Activated CD4-positive, alpha-beta T cell treated with anti-CD3 and anti-CD28 coated beads, Interleukin-2, amount 50 U/mL, for 16 hours (primary cell): ENCODE data around the gene FOXD4L1.
"Not testable (repeated sequence)": the region's sequence is repeated elsewhere in the genome, so short reads cannot be mapped to it uniquely, and the experiment has no call there.

Experiments used
- DNase-seq: peaks from one replicate; pipeline ENCODE4 v3.0.0-alpha.2; 2020

Gene FOXD4L1

DNA sequence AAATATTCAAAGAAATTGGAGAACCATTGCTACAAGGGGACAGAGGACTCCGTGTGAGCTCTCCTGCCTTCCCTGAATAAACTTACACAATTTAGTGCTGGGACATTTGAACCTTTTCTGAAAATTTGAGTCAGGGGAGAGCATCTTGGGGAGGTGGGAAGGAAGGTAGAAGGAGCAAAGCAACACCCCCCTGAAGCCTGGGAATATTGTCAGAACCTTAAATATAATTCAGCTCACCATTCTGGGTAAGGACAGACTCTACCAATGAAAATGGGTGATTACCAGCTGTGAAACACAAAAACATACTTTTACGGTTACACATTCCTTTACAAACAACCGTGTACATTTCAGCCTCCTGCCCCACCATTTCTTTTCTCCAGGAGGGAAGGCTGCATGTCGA, at the start of gene FOXD4L1:
Gene FOXD4L1 (plus strand): TSS at position 301 of the 400 bp plus-strand sequence. CDS start 592 bp downstream, outside the sequence.
- DNase-seq, result not testable (repeated sequence)

DNA sequence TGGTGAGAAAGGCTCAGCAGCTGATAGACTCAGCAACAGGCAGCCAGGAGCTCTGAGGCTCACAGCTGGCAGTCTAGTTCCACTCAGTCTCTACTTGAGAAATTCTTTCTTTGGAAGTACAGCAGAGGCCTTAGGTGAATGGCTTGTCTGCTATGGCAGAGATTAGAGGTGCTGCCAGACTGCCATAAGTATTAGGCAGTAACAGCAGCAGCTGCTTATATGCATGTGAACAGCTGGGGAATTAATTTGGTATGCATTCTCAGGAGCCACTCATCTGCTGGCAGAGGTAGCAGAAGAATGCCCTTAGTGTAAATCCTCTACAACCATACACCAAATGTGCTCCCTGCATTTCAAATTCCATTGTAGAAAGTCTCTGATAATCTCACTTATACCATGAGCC, 32.7 kb upstream of the FOXD4L1 start:
- DNase-seq, result not testable (repeated sequence)

DNA sequence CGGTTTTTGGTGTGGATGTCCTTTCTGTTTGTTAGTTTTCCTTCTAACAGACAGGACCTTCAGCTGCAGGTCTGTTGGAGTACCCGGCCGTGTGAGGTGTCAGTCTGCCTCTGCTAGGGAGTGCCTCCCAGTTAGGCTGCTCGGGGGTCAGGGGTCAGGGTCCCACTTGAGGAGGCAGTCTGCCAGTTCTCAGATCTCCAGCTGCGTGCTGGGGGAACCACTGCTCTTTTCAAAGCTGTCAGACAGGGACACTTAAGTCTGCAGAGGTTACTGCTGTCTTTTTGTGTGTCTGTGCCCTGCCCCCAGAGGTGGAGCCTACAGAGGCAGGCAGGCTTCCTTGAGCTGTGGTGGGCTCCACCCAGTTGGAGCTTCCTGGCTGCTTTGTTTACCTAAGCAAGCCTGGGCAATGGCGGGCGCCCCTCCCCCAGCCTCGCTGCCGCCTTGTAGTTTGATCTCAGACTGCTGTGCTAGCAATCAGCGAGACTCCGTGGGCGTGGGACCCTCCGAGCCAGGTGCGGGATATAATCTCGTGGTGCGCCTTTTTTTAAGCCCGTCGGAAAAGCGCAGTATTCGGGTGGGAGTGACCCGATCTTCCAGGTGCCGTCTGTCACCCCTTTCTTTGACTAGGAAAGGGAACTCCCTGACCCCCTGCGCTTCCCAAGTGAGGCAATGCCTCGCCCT, 21.6 kb upstream of the FOXD4L1 start:
- not testable (repeated sequence) for DNase-seq

DNA sequence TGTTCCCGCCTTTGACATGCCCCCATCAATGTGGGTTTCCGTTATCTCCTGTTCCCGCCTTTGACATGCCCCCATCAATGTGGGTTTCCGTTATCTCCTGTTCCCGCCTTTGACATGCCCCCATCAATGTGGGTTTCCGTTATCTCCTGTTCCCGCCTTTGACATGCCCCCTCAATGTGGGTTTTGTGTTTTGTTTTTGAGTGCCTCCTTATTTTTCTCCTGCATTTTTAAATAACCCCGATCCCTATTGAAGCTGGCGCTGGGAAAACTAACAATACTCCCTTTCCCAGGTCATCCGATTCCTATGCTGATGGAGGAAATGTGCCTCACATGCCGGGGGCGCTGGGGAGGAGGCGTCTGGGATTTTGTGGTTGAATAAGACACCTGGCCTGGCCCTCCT, 1.9 kb upstream of the FOXD4L1 start:
- not testable (repeated sequence) for DNase-seq

DNA sequence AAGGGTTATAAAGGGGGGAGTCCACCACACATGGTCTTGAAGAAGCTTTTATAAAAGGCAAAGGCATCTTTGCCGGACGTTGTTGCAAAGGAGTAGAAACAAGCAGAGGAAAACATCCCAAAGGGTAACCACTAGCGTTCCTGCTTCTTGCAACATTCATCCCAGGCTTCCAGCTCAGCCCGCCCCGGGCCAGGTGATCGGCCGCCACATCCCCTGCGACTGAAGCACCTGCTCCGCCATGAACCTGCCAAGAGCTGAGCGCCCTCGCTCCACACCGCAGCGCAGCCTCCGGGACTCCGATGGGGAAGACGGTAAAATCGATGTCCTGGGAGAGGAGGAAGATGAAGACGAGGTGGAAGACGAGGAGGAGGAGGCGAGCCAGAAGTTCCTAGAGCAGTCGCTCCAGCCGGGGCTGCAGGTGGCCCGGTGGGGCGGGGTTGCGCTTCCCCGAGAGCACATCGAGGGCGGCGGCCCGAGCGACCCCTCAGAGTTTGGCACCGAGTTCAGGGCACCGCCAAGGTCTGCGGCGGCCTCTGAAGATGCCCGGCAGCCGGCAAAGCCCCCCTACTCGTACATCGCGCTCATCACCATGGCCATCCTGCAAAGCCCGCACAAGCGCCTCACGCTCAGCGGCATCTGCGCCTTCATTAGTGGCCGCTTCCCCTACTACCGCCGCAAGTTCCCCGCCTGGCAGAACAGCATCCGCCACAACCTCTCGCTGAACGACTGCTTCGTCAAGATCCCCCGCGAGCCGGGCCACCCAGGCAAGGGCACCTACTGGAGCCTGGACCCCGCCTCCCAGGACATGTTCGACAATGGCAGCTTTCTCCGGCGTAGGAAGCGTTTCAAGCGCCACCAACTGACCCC, 787 bp downstream of the FOXD4L1 start:
- DNase-seq, result not testable (repeated sequence)

DNA sequence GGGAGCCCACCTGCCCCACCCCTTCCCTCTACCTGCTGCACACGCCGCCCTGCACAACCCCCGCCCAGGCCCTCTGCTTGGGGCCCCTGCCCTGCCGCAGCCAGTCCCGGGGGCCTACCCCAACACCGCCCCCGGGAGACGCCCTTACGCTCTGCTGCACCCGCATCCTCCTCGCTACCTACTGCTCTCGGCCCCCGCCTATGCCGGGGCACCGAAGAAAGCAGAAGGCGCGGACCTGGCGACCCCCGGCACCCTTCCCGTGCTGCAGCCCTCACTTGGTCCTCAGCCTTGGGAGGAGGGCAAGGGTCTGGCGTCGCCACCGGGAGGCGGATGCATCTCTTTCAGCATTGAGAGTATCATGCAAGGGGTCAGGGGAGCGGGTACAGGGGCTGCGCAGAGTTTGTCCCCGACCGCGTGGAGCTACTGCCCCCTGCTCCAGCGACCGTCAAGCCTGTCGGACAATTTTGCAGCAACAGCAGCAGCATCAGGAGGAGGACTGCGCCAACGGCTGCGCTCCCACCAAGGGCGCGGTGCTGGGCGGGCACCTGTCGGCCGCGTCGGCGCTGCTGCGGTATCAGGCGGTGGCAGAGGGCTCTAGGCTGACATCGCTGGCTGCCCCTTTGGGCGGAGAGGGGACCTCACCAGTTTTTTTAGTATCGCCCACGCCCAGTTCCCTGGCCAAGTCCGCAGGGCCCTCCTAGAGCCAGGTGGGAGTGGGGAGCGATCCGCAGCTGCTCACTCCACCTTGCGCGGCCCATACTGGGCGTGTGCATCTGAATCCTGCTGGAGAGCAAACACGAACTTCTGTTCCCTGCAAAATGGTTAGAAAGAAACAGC, 1.6 kb downstream of the FOXD4L1 start:
- not testable (repeated sequence) for DNase-seq

DNA sequence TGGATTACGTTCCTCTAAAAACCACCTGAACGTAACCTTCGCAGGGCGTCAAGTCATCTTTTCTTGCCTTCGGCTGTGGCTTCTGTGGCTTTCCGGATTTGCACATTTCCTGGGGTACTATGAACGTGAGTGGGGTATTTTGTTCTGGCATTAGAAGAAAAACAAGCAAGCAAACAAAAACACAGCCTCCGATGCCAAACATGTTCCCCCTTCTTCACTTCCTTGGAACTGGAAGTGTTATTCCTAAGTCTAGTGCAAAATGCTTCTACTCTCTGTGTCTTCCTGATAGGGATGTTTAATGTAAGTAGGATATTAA, 2.2 kb downstream of the FOXD4L1 start:
- not testable (repeated sequence) for DNase-seq

DNA sequence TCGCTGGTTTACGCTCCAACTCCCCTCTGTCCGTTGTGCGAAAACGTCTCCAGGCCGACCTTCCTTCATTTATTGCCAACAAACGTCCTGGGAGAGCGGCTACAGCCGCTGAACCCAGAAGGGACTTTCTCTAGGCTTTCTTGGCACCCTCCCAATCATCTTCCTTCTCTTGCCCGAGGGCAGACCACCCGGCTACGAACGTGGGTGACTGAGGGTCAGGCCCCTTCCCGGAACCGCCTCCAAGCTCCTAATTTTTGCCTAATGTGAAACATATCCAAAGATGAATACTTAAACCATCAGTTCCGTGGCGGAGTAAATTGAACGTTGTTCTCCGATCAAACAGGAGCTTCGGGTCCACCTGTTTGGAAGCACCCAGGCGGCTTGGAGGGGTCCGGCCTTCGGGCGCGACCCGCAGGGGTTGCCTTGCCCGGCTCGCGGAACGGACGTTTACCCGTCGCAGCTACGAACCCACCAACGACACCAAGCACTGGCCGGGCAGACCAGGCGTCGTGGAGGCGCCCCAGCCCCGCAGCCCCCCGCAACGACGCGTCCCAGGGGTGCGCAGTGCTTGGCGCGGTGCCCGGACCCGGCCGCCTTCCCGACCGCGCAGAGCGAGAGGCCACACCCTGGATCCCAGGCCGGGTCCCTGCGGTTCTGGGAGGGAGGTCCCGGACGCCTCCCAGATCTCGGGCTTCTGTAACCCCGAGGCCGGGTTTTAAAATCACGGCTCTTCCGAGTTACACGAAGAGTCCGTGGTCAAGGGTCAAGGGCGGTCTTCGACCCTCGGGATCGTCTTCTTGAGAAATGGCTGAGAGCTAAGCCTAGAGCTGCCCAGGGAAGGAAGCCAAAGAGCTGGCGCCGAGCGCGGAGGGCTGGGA, 4.0 kb downstream of the FOXD4L1 start:
- not testable (repeated sequence) for DNase-seq

DNA sequence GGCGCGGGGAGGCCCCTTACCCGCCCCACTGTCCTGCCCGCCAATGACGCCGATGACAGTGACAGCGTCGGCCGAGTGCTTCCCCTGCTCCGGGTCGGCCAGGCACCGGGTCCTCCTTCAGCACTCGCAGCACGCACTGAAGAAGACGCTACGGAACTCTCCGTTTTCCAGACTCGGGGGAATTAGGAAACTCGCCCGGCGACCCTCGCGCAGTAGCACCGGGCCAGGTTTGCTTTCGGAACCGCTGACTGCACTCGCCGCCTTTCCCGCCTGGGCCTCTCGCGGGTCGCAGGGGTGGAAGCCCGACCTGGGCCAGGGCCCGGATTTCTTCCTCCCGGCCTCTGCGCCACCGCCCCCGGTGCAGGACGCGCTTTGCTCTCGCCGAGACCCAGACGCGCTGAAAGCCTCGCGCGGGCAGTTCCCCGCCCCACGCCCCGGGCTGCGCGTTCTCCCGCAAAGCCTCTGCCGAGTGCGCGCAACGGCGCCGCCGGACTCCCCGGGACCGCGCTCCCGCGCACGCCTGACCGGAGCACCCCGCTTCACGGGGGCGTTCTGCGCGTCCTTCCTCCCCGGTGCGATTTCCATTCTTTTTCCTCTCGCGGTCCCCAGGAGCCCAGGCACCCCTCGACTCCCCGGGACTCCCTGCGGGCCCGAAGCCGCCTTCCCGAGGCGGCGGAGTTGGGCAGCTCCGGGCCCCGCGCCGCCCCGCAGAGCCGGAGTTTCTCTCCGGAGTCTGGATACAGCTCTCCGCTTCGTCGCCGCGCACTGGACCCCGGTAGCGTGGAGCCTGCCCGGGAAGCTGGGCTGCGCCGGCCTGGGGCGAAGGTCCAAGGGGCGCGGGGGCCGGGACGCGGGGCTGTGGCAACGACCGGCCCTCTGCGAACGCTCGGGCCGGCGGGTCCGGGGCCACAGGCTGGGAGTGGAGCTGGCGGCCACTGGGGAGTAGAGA, 4.9 kb downstream of the FOXD4L1 start:
- peak; percentile 23 for DNase-seq

DNA sequence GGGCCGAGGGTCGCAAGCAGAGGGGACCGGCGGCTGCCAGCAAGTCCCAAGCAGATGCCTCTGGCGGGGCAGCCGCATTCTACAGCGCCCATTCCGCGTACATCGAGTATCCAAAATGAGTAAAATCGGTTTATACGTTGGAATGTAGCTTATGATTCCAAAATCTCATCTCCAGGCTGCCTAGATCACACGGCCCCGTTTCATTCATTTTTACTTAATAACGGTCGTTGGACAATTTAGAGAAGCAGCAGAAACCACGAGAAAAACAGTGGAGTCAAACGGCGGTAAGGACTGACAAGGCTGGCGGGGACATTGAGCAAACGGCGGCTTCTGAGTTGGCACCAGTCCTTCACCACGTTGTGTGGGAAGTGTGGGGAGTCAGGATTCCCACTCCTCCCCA, 5.6 kb downstream of the FOXD4L1 start:
- not testable (repeated sequence) for DNase-seq

DNA sequence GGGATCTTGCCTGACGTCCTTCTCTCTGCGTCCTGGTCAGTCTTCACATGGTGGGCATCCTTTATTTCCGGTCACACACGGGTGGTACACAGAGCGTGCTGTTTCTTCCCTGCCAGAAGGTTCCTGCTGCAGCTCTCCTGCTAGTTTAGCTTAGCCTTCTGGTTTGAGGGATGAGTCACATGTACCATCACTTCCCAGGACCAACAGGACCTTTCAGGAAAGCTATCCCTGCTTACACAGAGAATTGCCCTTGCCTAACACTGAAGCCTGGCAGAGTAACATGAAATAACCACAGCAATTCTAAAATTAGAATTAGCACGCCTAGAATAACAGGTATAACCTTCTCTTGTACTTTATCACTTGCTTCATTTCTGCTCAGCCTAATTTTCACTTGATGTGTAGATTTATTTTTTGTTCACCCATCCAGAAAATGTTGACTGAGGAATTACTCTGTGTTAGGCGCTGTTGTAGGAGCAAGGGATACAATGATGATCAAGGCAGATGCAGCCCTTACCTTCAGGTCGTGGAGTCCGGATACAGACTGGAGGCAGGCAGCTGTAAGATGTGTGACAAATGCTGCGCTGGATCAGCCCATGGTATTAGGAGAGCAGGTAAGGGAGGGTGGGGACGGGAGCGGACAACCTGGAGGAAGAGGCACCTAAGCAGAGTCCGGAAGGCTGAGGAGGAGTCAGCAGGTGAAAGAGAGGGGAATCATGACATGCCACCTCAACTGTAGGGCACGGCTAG, 9.1 kb downstream of the FOXD4L1 start:
- not testable (repeated sequence) for DNase-seq

DNA sequence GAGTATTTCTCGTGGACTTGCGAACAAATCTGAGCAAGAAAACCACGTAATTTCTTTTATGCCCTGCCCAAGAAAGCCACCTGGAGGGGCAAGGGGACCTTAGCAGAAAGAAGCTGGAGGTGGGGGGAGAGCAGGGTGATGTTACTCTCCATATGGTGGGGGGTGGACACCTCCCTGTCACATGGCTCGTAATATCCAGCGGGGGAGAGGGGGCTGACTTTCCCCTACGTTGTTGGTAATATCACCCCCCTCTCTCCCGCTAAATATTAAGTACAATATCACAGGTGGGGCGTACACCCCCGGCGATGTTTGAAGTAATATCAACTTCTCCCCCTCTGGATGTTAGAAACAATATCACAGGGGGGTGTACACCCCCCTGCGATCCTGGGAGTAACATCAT, 9.7 kb downstream of the FOXD4L1 start:
- DNase-seq, result not testable (repeated sequence)

DNA sequence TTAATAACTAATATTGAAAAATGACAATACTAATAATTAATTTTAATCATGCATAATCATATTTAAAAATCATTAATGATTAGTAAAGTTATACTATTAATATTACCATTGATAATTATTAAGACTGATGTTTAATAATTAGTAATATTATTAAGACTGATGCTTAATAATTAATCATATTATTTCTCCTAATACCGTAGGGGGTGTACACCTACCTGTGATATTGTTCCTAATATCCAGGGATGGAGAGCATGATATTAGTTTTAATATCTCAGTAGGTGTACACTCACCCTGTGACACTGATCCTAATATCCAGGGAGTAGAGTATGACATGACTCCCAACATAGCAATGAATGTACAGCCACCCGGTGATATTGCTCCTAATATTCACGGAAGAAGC, 12.4 kb downstream of the FOXD4L1 start:
- DNase-seq, result not testable (repeated sequence)

DNA sequence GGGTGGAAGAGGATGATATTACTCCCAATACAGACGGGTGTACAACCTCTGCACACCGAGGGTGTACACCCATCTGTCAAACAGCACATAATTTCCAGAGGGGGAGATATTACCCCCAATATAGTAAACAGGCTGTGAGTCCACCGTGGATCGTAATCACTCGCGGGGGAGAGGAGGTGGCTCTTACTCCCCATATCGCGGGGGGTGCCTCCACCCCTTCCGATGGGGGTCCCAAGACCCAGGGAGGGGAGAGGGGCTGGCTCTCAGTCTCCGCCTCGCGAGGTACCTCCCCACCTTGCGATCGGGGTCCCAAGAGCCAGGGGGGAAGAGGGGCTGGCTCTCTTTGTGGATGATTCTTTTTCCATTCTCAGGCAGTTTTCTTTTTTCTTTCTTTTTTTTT, 13.4 kb downstream of the FOXD4L1 start:
- not testable (repeated sequence) for DNase-seq

DNA sequence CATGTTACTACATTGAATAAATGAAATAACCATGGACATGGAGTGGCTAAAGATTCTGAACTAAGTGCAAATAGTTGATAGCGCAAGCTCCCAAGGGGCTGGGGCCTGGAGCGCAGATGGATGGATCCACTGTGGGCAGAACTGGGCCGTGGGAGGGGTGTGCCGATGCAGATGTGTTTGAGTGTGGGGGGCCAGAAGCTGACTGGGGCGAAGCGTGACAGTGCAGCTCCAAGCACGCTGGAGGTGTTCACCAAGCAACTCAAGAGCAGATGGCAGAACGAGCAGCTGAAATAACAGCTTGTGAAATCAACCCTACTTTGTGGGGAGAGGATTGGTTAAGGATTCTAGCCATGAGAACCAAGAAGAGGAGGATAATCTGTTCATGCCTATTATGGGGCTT, 17.0 kb downstream of the FOXD4L1 start:
- DNase-seq, result not testable (repeated sequence)

DNA sequence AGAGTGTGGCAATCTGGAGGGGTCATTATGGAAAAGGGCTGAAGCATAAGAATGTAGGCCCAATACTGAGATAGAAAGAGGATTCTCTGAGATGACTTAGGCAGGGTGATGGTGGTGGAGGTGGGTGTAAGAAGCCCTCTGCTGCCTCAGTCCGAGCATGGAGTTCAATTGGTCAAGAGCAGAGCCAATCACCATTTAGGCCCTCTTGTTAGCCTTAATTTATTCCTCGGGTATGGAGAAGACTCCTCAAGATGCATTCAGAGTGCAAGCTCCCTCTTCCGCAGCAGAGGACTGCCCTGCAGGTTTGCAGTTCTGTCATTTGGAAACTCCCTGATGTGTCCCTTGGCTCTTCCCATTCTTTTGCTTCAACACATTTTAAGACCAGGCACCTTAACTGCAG, 17.5 kb downstream of the FOXD4L1 start:
- not testable (repeated sequence) for DNase-seq

DNA sequence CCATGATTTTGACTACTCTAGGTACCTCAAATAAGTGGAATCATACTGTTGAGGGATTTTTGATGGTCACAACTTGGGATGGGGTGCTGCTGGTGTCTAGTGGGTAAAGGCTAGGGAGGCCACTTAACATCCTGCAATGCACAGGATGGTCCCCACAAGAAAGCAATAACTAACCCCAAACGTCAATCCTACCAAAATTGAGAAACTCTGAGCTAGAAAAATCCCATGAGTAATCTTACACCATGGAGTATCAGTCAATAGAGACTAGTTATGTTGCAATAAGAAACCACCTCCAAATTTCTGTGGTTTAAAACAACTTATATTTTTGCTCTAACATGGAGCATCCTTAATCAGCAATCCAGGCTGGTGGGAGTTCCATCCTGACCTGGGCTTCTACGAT, 18.6 kb downstream of the FOXD4L1 start:
- not testable (repeated sequence) for DNase-seq

DNA sequence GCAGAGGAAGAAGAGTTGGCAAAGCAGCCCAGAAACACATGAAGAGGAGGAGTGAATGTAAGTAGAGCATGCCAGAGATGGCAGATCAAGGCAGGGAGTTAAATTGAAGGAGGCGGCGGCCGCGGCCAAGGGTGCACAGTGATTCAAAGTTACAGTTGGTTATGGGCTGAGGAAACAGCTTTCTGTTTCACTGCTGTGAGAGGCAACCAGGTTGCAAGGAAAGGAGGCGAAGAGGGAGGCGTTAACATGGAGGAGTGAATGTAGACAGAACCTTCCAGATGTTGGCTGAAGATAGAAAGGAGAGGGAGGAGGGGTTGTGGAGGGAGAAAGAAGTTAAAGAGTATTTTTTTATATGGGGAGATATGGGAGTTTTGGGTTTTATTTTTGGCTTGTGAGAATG, 22.4 kb downstream of the FOXD4L1 start:
- DNase-seq, result not testable (repeated sequence)

DNA sequence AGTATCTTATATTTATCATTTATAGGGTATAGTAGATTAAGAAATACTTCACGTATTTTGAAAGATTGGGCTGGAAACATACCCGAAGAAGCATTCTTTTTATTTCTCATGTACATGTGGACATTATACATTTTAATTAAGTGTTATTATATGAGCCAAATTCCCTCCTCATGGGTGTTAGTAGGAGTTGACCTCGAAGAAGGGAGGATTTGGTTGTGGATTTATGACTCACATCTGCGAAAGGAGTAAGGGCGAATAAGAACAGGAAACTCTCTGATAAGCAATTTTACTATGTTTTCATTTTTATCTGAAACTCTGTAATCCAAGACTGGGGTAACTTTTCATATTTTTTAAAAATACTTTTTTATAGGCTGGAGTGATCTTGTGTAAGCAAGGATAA, 23.0 kb downstream of the FOXD4L1 start:
- DNase-seq, result not testable (repeated sequence)

DNA sequence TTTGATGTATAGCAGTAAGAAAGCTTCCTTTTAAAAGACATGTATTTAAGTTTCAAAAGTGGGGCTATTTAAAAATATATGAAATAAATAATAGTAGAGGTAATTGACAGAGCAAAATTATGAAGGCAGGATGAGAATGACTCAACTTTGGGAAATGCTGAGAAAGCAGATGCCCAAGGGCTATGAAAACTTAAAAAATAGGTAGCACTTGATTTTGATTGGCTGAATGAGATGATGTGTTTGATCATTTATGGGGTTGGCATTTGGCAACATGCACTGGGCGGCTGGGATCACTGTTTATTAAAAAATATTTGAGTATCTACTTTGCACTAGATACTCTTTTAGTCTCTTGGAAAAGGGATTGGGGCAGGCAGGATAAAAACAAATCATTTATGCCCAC, 26.5 kb downstream of the FOXD4L1 start:
- not testable (repeated sequence) for DNase-seq
